C4-2B (cell line): ENCODE results near the gene BAHD1.

Source experiments
- CTCF ChIP-seq: fragments of 450-650 bp; conservative IDR thresholded peaks from 2 replicates; pipeline ENCODE4 v1.5.1; 2017; ENCODE audit warnings: mild to moderate bottlenecking
- ZFX ChIP-seq: fragments of 450-650 bp; IDR thresholded peaks from 2 replicates; pipeline ENCODE4 v1.6.1; 2017

GRCh38 chr15:40461958-40462357 lies 21.2 kb downstream of the BAHD1 start:
- TF ChIP-seq CTCF, result no peak
- TF ChIP-seq ZFX, result no peak
